Ovary (tissue), 3 donors: ENCODE results near the gene DGKD.

Experiments used
- EP300 ChIP-seq: sonication (generic); formaldehyde crosslinking; IDR thresholded peaks from one replicate; pipeline ENCODE4 v1.6.1; 2017; ENCODE audit warnings: antibody characterized with exemption
- POLR2A ChIP-seq: fragments of 450-650 bp; IDR thresholded peaks from one replicate; pipeline ENCODE4 v1.6.1; 2017; ENCODE audit warnings: antibody characterized with exemption, mild to moderate bottlenecking, moderate library complexity
- TF ChIP-seq, protein P1 (sequence below), 3 donors: fragments of 450-650 bp in 2 of 3; fragments of 200-600 bp in 1 of 3; IDR thresholded peaks; one replicate each; pipeline versions ENCODE4 v1.5.1 to v1.8.0; 2016 to 2022; ENCODE audit warnings: antibody characterized with exemption in 3 of 3, mild to moderate bottlenecking in 1 of 3
- donor health status: DM: no; HTN: no; CAD: no.

DNA sequence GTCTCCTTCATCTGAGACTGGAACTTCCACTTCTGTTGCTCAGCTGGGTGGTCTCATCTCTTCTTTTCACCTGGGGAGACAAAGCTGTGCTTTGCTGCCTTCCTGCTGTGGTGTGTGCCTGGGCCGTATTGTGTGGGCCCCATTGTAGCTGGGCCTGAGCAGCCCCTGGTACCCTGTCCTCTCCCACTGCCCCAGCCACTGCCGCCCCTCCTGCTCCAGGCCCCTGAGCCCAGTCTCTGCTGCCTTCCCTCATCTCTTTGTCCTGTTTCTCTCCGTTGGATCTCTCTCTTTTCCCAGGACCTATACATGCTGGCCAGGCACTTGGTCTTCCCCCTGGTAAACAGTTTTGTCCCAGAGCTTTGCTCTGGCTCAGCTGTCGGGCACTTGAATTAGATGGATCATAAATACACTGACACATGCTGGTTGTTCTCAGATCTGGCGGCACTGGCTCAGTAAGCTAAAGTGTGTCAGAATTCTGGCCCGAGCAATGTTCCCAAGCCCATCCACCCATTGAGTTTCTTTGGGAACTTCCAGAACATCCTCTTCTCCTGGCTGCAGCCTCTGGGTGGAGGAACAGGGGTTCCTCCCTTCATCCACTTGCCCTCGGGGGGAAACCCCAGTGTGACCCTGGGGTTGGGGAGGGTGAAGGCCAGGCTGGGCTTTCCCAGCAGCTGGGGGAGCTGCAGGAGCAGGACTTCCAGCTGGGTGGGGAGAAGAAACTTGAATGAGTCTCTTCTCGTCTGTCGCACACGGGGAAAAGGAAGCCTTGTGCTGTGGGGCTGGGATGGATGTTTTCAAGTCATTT, 99.0 kb downstream of the DGKD start:
- TF ChIP-seq, protein P1, sequence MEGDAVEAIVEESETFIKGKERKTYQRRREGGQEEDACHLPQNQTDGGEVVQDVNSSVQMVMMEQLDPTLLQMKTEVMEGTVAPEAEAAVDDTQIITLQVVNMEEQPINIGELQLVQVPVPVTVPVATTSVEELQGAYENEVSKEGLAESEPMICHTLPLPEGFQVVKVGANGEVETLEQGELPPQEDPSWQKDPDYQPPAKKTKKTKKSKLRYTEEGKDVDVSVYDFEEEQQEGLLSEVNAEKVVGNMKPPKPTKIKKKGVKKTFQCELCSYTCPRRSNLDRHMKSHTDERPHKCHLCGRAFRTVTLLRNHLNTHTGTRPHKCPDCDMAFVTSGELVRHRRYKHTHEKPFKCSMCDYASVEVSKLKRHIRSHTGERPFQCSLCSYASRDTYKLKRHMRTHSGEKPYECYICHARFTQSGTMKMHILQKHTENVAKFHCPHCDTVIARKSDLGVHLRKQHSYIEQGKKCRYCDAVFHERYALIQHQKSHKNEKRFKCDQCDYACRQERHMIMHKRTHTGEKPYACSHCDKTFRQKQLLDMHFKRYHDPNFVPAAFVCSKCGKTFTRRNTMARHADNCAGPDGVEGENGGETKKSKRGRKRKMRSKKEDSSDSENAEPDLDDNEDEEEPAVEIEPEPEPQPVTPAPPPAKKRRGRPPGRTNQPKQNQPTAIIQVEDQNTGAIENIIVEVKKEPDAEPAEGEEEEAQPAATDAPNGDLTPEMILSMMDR (IDR thresholded peaks at IDR 0.05): no peak
- TF ChIP-seq POLR2A: no peak
- no peak for TF ChIP-seq EP300
